H7 (cell line): ENCODE results near the gene GYS2. TPM values are rescaled to one million over a fixed set of nuclear protein-coding genes. Genes with fewer than 3 reads are reported as not detected.

Experiments
- DNase-seq: peaks from one replicate; pipeline ENCODE4 v3.0.0; 2012
- H3K27me3 ChIP-seq: 2 replicates; pipeline ENCODE4 v1.6.0; 2011; ENCODE audit warnings: mild to moderate bottlenecking, low read length; ENCODE audit not compliant: control insufficient read depth, insufficient read depth
- H3K36me3 ChIP-seq: replicated peaks from 2 replicates; pipeline ENCODE4 v1.5.1; 2011; ENCODE audit warnings: low read length; ENCODE audit not compliant: control insufficient read depth, insufficient read depth
- H3K4me3 ChIP-seq: 2 replicates; pipeline ENCODE4 v1.5.1; 2011; ENCODE audit warnings: low read depth, mild to moderate bottlenecking, control low read depth, low read length, moderate library complexity; ENCODE audit not compliant: insufficient read depth
- total RNA-seq: library from RNA; depleted of rRNA; stranded (reverse); fragments of >200 nt; shearing (Covaris generic); gene quantifications from 2 replicates; pipeline ENCODE4 v1.2.3, GENCODE V29; 2014

GYS2 gene
- total RNA-seq, 1 experiment from 2014 or later, result not detected

DNA sequence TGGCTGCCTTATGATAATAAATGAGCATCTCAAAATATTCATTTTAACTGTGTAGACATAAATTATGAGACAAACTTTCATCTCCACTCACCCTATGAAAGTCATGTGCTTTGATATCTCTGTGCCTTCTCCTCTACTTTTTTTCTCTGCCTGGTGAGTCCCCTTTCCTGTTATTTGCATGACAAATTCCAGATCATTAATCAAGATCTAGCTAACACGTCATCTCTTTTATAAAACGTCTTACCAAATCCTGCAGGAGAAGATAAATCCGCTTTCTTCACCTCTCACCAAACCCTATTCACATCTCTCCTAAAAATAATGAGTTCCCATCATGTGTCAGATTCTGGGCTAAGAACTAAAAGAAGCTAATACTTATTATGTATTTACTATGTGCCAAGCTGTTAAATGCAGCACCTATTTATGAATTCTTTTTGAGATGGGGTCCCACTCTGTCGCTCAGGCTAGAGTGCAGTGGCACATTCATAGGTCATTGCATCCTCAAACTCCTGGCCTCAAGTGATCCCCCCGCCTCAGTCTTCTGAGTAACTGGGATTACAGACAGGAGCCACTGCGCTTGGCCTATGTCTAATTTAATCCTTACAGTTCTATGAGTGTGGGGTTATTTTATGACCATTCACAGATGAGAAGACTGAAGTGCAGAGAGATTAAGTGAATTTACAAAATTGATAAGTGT is 51.9 kb downstream of the GYS2 start:
- Histone ChIP-seq H3K36me3 (no peaks in the 10 kb centered on the region), H3K4me3 (no peak overlapping the region), H3K27me3 (no peaks in the 10 kb centered on the region)
- DNase-seq, result no peak

DNA sequence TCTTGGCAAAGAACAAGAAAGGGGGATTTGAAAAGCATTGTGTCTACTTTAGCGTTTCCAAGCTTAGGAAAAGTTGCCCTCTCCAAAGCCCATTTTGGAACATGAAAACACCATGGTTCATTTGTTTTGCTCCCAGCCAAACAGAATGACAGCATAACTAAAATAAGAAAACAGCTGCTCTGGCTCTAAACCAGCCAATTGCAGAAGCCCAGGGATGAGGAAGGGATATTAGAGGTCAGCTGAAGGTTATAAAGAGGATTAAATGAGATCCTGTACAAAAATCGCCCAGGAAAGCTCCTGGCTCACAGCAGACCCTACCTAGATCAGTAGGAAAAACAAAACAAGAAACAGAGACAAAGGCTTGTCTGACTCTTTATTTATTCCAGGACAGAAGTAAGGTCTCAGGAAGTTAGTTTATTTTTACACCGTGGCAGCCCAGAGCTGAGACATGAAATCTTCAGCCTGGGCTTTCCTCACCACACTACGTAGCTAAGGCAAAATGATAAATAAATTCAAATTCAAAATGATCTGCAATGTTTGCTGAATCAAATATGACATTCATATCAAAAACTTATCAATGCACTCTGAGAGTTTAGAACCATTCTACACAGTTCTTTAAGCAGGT is 52.7 kb downstream of the GYS2 start:
- no peak for DNase-seq
- Histone ChIP-seq H3K4me3 (no peak overlapping the region), H3K27me3 (no peaks in the 10 kb centered on the region), H3K36me3 (no peaks in the 10 kb centered on the region)

- H3K36me3 ChIP-seq, result no peaks in the 10 kb centered on the region
- H3K4me3 ChIP-seq, result no peak overlapping the region
- DNase-seq, result no peak
- H3K27me3 ChIP-seq, result no peaks in the 10 kb centered on the region
Observed at GRCh38 chr12:21547437-21547836, 57.2 kb downstream of the GYS2 start.

- Histone ChIP-seq H3K4me3 (no peak overlapping the region), H3K27me3 (no peaks in the 10 kb centered on the region), H3K36me3 (no peaks in the 10 kb centered on the region)
- DNase-seq, result no peak
Observed at GRCh38 chr12:21546716-21547115, 57.9 kb downstream of the GYS2 start.

DNA sequence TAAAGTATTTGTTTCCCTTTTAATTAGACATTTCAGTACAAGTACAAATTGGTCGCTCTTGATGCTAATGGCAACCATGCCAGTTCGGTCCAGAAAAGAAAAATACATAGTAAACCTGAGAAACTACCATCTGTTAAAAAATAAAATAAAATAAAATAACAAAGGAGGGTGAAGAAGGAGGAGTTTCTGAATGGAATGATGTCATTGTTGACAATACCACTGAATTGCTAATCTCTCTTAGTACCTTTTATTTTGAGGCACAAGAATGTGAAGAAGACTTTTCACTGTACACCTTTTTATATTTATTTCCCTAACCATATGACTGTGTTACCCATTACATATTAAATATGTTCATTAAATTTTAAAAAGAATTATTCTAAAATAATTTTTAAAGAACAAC is 59.1 kb downstream of the GYS2 start:
- Histone ChIP-seq H3K4me3 (no peak overlapping the region), H3K36me3 (no peaks in the 10 kb centered on the region), H3K27me3 (no peaks in the 10 kb centered on the region)
- no peak for DNase-seq

GRCh38 chr12:21543151-21543550 is 61.5 kb downstream of the GYS2 start:
- no peak overlapping the region for H3K4me3 ChIP-seq
- no peaks in the 10 kb centered on the region for H3K27me3 ChIP-seq
- no peaks in the 10 kb centered on the region for H3K36me3 ChIP-seq
- no peak for DNase-seq

GRCh38 chr12:21542403-21542802 is 62.2 kb downstream of the GYS2 start:
- Histone ChIP-seq H3K4me3 (no peak overlapping the region), H3K27me3 (no peaks in the 10 kb centered on the region), H3K36me3 (no peaks in the 10 kb centered on the region)
- DNase-seq, result no peak

DNA sequence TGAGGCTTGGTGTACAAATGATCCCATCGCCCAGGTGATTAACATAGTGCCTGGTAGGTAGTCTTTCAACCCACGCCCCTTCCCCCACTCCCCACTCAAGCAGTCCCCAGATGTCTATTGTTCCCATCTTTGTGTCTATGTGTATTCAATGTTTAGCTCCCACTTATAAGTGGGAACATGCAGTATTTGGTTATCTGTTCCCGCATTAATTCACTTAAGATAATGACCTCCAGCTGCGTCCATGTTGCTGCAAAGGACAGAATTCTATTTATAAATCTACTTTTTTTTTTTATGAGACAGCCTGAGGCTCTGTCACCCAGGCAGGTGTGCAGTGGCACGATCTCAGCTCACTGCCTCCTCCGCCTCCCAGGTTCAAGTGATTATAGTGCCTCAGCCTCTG is 62.9 kb downstream of the GYS2 start:
- H3K27me3 ChIP-seq, result no peaks in the 10 kb centered on the region

GRCh38 chr12:21539797-21540196 is 64.8 kb downstream of the GYS2 start:
- Histone ChIP-seq H3K4me3 (no peak overlapping the region), H3K27me3 (no peaks in the 10 kb centered on the region), H3K36me3 (no peaks in the 10 kb centered on the region)
- DNase-seq, result no peak

More for the DNA sequence above, 62.9 kb downstream of the GYS2 start:
- no peaks in the 10 kb centered on the region for H3K36me3 ChIP-seq
- no peak for DNase-seq
- H3K4me3 ChIP-seq, result no peak overlapping the region

GRCh38 chr12:21538061-21538653 is 66.5 kb downstream of the GYS2 start:
- Histone ChIP-seq H3K27me3 (no peaks in the 10 kb centered on the region), H3K36me3 (no peaks in the 10 kb centered on the region), H3K4me3 (no peak overlapping the region)
- no peak for DNase-seq

DNA sequence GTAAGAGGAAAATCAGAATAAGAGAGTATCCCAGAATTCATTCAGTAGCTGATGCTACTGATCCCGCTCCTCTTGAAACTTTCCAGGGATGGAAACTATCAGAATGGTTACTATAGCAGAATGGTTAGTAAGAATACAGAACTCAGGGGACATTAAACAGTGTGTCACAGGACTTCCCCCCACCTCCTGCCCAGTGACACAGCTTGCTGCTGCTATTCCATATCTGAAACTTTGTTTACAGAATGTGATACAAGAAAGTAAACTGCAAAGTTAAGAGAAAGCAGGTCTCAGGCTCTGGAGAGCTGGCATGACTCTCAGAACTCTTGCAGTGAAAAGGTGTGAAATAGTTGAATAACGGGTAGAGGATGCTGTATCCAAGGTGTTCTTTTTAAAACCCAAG is 75.2 kb downstream of the GYS2 start:
- DNase-seq, result no peak
- Histone ChIP-seq H3K36me3 (no peaks in the 10 kb centered on the region), H3K4me3 (no peak overlapping the region), H3K27me3 (peaks cover 47% of the 10 kb centered on the region)

GRCh38 chr12:21528953-21529352 is 75.7 kb downstream of the GYS2 start:
- DNase-seq, result no peak
- H3K27me3 ChIP-seq, result peaks cover 47% of the 10 kb centered on the region
- no peaks in the 10 kb centered on the region for H3K36me3 ChIP-seq
- no peak overlapping the region for H3K4me3 ChIP-seq

GRCh38 chr12:21527451-21528180 is 77.0 kb downstream of the GYS2 start:
- Histone ChIP-seq H3K4me3 (peak overlapping the region; percentile 68), H3K36me3 (no peaks in the 10 kb centered on the region), H3K27me3 (peaks cover 47% of the 10 kb centered on the region)
- DNase-seq, result peak; percentile 76

DNA sequence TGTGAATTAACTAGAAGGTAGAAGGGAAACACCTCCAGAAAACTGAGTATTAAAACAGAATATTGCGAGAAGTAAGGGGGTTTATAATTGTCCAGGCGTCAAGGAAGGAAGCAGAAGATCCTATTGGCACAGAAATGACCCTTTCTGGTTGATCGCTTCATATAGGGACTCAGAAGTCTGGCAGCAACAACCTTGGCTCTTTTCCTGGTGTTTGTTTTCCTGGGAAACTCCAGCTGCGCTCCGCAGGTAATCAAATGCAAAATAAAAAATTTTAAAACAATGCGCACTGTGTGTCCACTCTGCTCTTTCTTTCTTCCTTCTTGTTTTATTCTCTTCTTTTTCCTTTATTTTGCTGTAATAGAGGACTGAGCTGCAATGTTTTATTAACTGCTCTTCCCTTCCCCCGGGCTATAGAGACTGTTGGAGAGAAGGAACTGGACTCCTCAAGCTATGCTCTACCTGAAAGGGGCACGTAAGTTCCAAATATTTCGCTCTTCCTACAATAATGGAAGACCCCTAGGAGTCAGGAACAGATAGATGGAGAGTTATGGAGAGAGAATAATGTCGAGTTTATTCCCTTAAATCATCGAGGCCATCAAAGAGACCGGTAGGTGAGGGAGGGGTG is 77.8 kb downstream of the GYS2 start:
- Histone ChIP-seq H3K4me3 (peak overlapping the region; percentile 68), H3K36me3 (no peaks in the 10 kb centered on the region), H3K27me3 (peaks cover 47% of the 10 kb centered on the region)
- DNase-seq, result peak; percentile 11
